ENCODE results near the gene TPH2. TPM values are rescaled to one million over a fixed set of nuclear protein-coding genes. Genes with fewer than 3 reads are reported as not detected.

The TPH2 gene
- total and polyA plus RNA-seq, 2 experiments from 2014 or later, result not detected

GRCh38 chr12:71972441-71973074 lies 33.9 kb downstream of the TPH2 start:
- no peak overlapping the region for H3K4me3 ChIP-seq
- WGBS (ENCODE audit: low lambda C conversion rate, missing lambda C conversion rate), result 83% methylated on average over 4 of the region's 4 CpGs
- H3K36me3 ChIP-seq (replicated peaks; ENCODE audit: insufficient read depth, low read depth), result no peaks in the 10 kb centered on the region
- no peak overlapping the region for H2AFZ ChIP-seq
- no peaks in the 10 kb centered on the region for H3K4me1 ChIP-seq (ENCODE audit: insufficient read depth)
- TF ChIP-seq EZH2 (IDR thresholded peaks at IDR 0.05; ENCODE audit: borderline replicate concordance), result no peak
- TF ChIP-seq CTCF (IDR thresholded peaks at IDR 0.05; ENCODE audit: poor library complexity), result no peak
- no peak for TF ChIP-seq EZH2phosphoT487 (IDR thresholded peaks at IDR 0.05; ENCODE audit: low read depth, severe bottlenecking, unreplicated experiment)
- no peak overlapping the region for H3K4me2 ChIP-seq
- no peaks in the 10 kb centered on the region for H3K79me2 ChIP-seq
- peak; percentile 9 for DNase-seq (ENCODE audit: low spot score)
- H3K27me3 ChIP-seq, result peaks cover 4% of the 10 kb centered on the region
- no peaks in the 10 kb centered on the region for H3K9me2 ChIP-seq (replicated peaks; ENCODE audit: insufficient read depth)
- H4K20me1 ChIP-seq (ENCODE audit: insufficient read depth, poor library complexity, severe bottlenecking), result no peaks in the 10 kb centered on the region
- H3K9me3 ChIP-seq (ENCODE audit: low read depth), result no peaks in the 10 kb centered on the region
- no peak overlapping the region for H3K27ac ChIP-seq

GRCh38 chr12:71973687-71974086 lies 35.0 kb downstream of the TPH2 start:
- Histone ChIP-seq H3K27ac (no peak overlapping the region), H3K9me3 (ENCODE audit: low read depth) (no peaks in the 10 kb centered on the region), H3K4me1 (ENCODE audit: insufficient read depth) (no peaks in the 10 kb centered on the region), H4K20me1 (ENCODE audit: insufficient read depth, poor library complexity, severe bottlenecking) (no peaks in the 10 kb centered on the region), H2AFZ (no peak overlapping the region), H3K79me2 (no peaks in the 10 kb centered on the region), H3K27me3 (peaks cover 4% of the 10 kb centered on the region), H3K4me3 (no peak overlapping the region), H3K36me3 (replicated peaks; ENCODE audit: insufficient read depth, low read depth) (no peaks in the 10 kb centered on the region), H3K9me2 (replicated peaks; ENCODE audit: insufficient read depth) (no peaks in the 10 kb centered on the region), H3K4me2 (no peak overlapping the region)
- TF ChIP-seq CTCF (IDR thresholded peaks at IDR 0.05; ENCODE audit: poor library complexity) (no peak), EZH2phosphoT487 (IDR thresholded peaks at IDR 0.05; ENCODE audit: low read depth, severe bottlenecking, unreplicated experiment) (no peak), EZH2 (IDR thresholded peaks at IDR 0.05; ENCODE audit: borderline replicate concordance) (no peak)
- DNase-seq (ENCODE audit: low spot score), result no peak
- 58% methylated on average over 4 of the region's 4 CpGs for WGBS (ENCODE audit: low lambda C conversion rate, missing lambda C conversion rate)

GRCh38 chr12:71980538-71980937 lies 41.9 kb downstream of the TPH2 start:
- Histone ChIP-seq H3K36me3 (replicated peaks; ENCODE audit: insufficient read depth, low read depth) (no peaks in the 10 kb centered on the region), H3K79me2 (no peaks in the 10 kb centered on the region), H4K20me1 (ENCODE audit: insufficient read depth, poor library complexity, severe bottlenecking) (no peaks in the 10 kb centered on the region), H3K4me1 (ENCODE audit: insufficient read depth) (no peaks in the 10 kb centered on the region), H3K9me2 (replicated peaks; ENCODE audit: insufficient read depth) (no peaks in the 10 kb centered on the region), H2AFZ (no peak overlapping the region), H3K27ac (no peak overlapping the region), H3K27me3 (no peaks in the 10 kb centered on the region), H3K4me3 (no peak overlapping the region), H3K9me3 (ENCODE audit: low read depth) (no peaks in the 10 kb centered on the region), H3K4me2 (no peak overlapping the region)
- 34% methylated on average over 2 of the region's 2 CpGs for WGBS (ENCODE audit: low lambda C conversion rate, missing lambda C conversion rate)
- no peak for TF ChIP-seq EZH2 (IDR thresholded peaks at IDR 0.05; ENCODE audit: borderline replicate concordance)
- no peak for TF ChIP-seq EZH2phosphoT487 (IDR thresholded peaks at IDR 0.05; ENCODE audit: low read depth, severe bottlenecking, unreplicated experiment)
- TF ChIP-seq CTCF (IDR thresholded peaks at IDR 0.05; ENCODE audit: poor library complexity), result no peak
- no peak for DNase-seq (ENCODE audit: low spot score)
